ENCODE results near the gene SMG1.

DNA sequence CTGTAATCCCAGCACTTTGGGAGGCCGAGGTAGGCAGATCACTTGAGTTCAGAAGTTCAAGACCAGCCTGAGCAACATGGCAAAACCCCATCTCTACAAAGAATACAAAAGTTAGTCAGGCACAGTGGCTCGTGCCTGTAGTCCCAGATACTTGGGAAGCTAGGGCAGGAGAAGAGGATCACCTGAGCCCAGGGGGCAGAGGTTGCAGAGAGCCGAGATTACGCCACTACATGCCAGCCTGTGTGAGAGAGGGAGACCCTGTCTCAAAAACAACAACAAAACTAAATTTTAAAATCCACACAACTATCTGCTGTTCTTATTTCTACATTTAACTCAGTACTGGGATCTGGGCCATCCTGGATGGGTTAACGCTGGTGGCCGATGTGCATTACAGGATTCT is 83.6 kb downstream of the SMG1 start:
- TF ChIP-seq, protein P1, sequence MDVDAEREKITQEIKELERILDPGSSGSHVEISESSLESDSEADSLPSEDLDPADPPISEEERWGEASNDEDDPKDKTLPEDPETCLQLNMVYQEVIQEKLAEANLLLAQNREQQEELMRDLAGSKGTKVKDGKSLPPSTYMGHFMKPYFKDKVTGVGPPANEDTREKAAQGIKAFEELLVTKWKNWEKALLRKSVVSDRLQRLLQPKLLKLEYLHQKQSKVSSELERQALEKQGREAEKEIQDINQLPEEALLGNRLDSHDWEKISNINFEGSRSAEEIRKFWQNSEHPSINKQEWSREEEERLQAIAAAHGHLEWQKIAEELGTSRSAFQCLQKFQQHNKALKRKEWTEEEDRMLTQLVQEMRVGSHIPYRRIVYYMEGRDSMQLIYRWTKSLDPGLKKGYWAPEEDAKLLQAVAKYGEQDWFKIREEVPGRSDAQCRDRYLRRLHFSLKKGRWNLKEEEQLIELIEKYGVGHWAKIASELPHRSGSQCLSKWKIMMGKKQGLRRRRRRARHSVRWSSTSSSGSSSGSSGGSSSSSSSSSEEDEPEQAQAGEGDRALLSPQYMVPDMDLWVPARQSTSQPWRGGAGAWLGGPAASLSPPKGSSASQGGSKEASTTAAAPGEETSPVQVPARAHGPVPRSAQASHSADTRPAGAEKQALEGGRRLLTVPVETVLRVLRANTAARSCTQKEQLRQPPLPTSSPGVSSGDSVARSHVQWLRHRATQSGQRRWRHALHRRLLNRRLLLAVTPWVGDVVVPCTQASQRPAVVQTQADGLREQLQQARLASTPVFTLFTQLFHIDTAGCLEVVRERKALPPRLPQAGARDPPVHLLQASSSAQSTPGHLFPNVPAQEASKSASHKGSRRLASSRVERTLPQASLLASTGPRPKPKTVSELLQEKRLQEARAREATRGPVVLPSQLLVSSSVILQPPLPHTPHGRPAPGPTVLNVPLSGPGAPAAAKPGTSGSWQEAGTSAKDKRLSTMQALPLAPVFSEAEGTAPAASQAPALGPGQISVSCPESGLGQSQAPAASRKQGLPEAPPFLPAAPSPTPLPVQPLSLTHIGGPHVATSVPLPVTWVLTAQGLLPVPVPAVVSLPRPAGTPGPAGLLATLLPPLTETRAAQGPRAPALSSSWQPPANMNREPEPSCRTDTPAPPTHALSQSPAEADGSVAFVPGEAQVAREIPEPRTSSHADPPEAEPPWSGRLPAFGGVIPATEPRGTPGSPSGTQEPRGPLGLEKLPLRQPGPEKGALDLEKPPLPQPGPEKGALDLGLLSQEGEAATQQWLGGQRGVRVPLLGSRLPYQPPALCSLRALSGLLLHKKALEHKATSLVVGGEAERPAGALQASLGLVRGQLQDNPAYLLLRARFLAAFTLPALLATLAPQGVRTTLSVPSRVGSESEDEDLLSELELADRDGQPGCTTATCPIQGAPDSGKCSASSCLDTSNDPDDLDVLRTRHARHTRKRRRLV (CRISPR knock-in tag; IDR thresholded peaks at IDR 0.05), result no peak
- TF ChIP-seq, protein P2, sequence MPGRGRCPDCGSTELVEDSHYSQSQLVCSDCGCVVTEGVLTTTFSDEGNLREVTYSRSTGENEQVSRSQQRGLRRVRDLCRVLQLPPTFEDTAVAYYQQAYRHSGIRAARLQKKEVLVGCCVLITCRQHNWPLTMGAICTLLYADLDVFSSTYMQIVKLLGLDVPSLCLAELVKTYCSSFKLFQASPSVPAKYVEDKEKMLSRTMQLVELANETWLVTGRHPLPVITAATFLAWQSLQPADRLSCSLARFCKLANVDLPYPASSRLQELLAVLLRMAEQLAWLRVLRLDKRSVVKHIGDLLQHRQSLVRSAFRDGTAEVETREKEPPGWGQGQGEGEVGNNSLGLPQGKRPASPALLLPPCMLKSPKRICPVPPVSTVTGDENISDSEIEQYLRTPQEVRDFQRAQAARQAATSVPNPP (CRISPR knock-in tag; IDR thresholded peaks at IDR 0.05), result no peak
- TF ChIP-seq JUND (CRISPR knock-in tag; IDR thresholded peaks at IDR 0.05), result no peak
- no peak for TF ChIP-seq POLR2A (IDR thresholded peaks at IDR 0.05; ENCODE audit: insufficient read depth in 1 of 2, low read depth in 2 of 2, low read length in 2 of 2)
- no peak for TF ChIP-seq POLR2AphosphoS5 (IDR thresholded peaks at IDR 0.05; ENCODE audit: low read depth, low read length)
- TF ChIP-seq CEBPB (IDR thresholded peaks at IDR 0.05; ENCODE audit: borderline replicate concordance, low read depth, low read length), result no peak
- TF ChIP-seq TOPORS (CRISPR knock-in tag; IDR thresholded peaks at IDR 0.05), result no peak
- no peak for TF ChIP-seq RAD21 (CRISPR knock-in tag; IDR thresholded peaks at IDR 0.05)
- no peak for TF ChIP-seq ZNF343 (CRISPR knock-in tag; IDR thresholded peaks at IDR 0.05)
